NCI-H187 treated with DMSO at 0.1 percent for 48 hours (cell line): Measurements from ENCODE around the gene NPLOC4.

Experiments used
- DNase-seq: peaks from one replicate; lab custom pipeline; 2025; lab: John Stamatoyannopoulos, UW

NPLOC4 gene

GRCh38 chr17:81583589-81584342 lies 53.1 kb downstream of the NPLOC4 start:
- no peak for DNase-seq

- no peak for DNase-seq
Measured at GRCh38 chr17:81582749-81583148, 54.2 kb downstream of the NPLOC4 start.

- DNase-seq = no peak
Measured at GRCh38 chr17:81582341-81582740, 54.6 kb downstream of the NPLOC4 start.

GRCh38 chr17:81581758-81582157 lies 55.2 kb downstream of the NPLOC4 start:
- DNase-seq = no peak

GRCh38 chr17:81580481-81580880 lies 56.4 kb downstream of the NPLOC4 start:
- DNase-seq = no peak

GRCh38 chr17:81579821-81580321 lies 57.0 kb downstream of the NPLOC4 start:
- DNase-seq = no peak

- no peak for DNase-seq
Measured at GRCh38 chr17:81579298-81579697, 57.6 kb downstream of the NPLOC4 start.

- DNase-seq = no peak
Measured at GRCh38 chr17:81578561-81579225, 58.2 kb downstream of the NPLOC4 start.

GRCh38 chr17:81578038-81578441 lies 58.9 kb downstream of the NPLOC4 start:
- DNase-seq = no peak

- DNase-seq = no peak
Measured at GRCh38 chr17:81577278-81578000, 59.5 kb downstream of the NPLOC4 start.

- no peak for DNase-seq
Measured at GRCh38 chr17:81576621-81577277, 60.2 kb downstream of the NPLOC4 start.

GRCh38 chr17:81575836-81576235 lies 61.1 kb downstream of the NPLOC4 start:
- no peak for DNase-seq

- no peak for DNase-seq
Measured at GRCh38 chr17:81574643-81574956, 62.3 kb downstream of the NPLOC4 start.

GRCh38 chr17:81573794-81574642 lies 62.9 kb downstream of the NPLOC4 start:
- no peak for DNase-seq

- no peak for DNase-seq
Measured at GRCh38 chr17:81572563-81573168, 64.2 kb downstream of the NPLOC4 start.

- DNase-seq = no peak
Measured at GRCh38 chr17:81570964-81571363, 65.9 kb downstream of the NPLOC4 start.

GRCh38 chr17:81569986-81570514 lies 66.9 kb downstream of the NPLOC4 start:
- no peak for DNase-seq

GRCh38 chr17:81568416-81568815 lies 68.5 kb downstream of the NPLOC4 start:
- no peak for DNase-seq

GRCh38 chr17:81567191-81567590 lies 69.7 kb downstream of the NPLOC4 start:
- no peak for DNase-seq

GRCh38 chr17:81566461-81567126 lies 70.3 kb downstream of the NPLOC4 start:
- no peak for DNase-seq
